NT2/D1 (cell line): ENCODE results near the gene FRAS1.

Experiments used
- DNase-seq: peaks from one replicate; pipeline ENCODE4 v3.0.0-alpha.2; 2011; ENCODE audit warnings: low read depth, low spot score
- H3K27me3 ChIP-seq: 2 replicates; pipeline ENCODE4 v1.6.0; 2011; ENCODE audit warnings: mild to moderate bottlenecking; ENCODE audit not compliant: insufficient read length, insufficient read depth
- H3K36me3 ChIP-seq: 2 replicates; pipeline ENCODE4 v1.6.1; 2011; ENCODE audit warnings: mild to moderate bottlenecking, low read length, mixed read lengths; ENCODE audit not compliant: insufficient read depth, insufficient read length
- H3K4me1 ChIP-seq: 2 replicates; pipeline ENCODE4 v1.5.1; 2011; ENCODE audit not compliant: insufficient read depth, insufficient read length
- H3K4me3 ChIP-seq: 2 replicates; pipeline ENCODE4 v1.5.1; 2011; ENCODE audit warnings: low read depth; ENCODE audit not compliant: insufficient read length
- H3K9ac ChIP-seq: 2 replicates; pipeline ENCODE4 v1.6.0; 2011; ENCODE audit warnings: low read depth; ENCODE audit not compliant: insufficient read length
- H3K9me3 ChIP-seq: 2 replicates; pipeline ENCODE4 v1.5.1; 2011; ENCODE audit warnings: mild to moderate bottlenecking, low read length; ENCODE audit not compliant: insufficient read depth
- SUZ12 ChIP-seq: IDR thresholded peaks from 2 replicates; pipeline ENCODE4 v1.6.1; 2011; ENCODE audit not compliant: insufficient read length, insufficient read depth; ENCODE audit errors: extremely low read depth
- YY1 ChIP-seq: IDR thresholded peaks from 2 replicates; pipeline ENCODE4 v1.6.1; 2011; ENCODE audit not compliant: insufficient read length, insufficient read depth
- ZNF274 ChIP-seq: IDR thresholded peaks from 2 replicates; pipeline ENCODE4 v1.6.1; 2011; ENCODE audit warnings: mild to moderate bottlenecking, low read depth, low read length

Gene FRAS1

GRCh38 chr4:78292341-78292740, 235.2 kb downstream of the FRAS1 start:
- Histone ChIP-seq H3K4me1 (no peaks in the 10 kb centered on the region), H3K9ac (no peak overlapping the region), H3K9me3 (no peaks in the 10 kb centered on the region), H3K27me3 (no peaks in the 10 kb centered on the region), H3K36me3 (peaks cover 5% of the 10 kb centered on the region), H3K4me3 (no peak overlapping the region)
- no peak for TF ChIP-seq SUZ12
- TF ChIP-seq YY1 = no peak
- no peak for TF ChIP-seq ZNF274
- DNase-seq = no peak

DNA sequence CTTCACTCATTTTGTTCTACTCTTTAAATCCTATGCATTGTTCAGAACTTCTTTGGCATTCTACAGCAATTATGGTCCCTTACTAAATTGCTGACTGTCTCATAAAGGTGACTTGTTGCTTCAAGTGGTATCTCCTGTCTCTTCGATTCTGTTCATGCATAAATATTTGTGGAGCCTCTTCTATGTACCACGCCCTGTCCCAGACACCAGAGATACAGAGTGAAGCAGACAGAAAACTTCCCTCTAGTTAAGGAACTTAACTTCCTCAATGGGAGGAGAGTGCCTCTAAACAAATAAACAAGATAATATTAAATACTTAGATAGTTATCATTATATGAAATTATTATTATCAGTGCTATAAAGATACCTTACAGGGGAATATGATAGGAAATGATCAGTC, 235.7 kb downstream of the FRAS1 start:
- no peak for DNase-seq
- H3K9me3 ChIP-seq = no peaks in the 10 kb centered on the region
- H3K4me3 ChIP-seq = no peak overlapping the region
- H3K9ac ChIP-seq = no peak overlapping the region
- peaks cover 4% of the 10 kb centered on the region for H3K36me3 ChIP-seq
- H3K27me3 ChIP-seq = no peaks in the 10 kb centered on the region
- TF ChIP-seq ZNF274 = no peak
- TF ChIP-seq YY1 = no peak
- TF ChIP-seq SUZ12 = no peak
- no peaks in the 10 kb centered on the region for H3K4me1 ChIP-seq

DNA sequence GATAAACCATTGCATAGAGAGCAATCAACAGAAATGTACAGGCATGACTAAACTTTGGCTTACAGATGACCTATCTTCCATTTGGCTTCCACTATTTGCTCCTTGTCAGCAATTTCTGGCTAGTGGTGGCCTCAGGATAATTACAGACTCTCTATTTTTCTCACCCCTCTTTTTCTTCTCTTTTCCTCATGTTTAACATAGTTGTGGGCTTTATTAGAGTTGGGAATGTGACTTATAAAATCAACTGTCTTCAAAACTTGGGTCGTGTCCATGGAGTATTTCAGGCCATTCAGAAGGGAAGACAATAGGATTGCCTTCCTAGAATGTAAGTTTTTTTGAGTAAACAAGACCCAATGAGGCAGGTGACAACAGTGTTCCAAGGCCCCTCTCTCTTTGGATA, 236.2 kb downstream of the FRAS1 start:
- DNase-seq = no peak
- H3K4me1 ChIP-seq = no peaks in the 10 kb centered on the region
- H3K36me3 ChIP-seq = peaks cover 4% of the 10 kb centered on the region
- no peak overlapping the region for H3K4me3 ChIP-seq
- no peak overlapping the region for H3K9ac ChIP-seq
- H3K9me3 ChIP-seq = no peaks in the 10 kb centered on the region
- no peaks in the 10 kb centered on the region for H3K27me3 ChIP-seq
- no peak for TF ChIP-seq SUZ12
- no peak for TF ChIP-seq ZNF274
- no peak for TF ChIP-seq YY1

DNA sequence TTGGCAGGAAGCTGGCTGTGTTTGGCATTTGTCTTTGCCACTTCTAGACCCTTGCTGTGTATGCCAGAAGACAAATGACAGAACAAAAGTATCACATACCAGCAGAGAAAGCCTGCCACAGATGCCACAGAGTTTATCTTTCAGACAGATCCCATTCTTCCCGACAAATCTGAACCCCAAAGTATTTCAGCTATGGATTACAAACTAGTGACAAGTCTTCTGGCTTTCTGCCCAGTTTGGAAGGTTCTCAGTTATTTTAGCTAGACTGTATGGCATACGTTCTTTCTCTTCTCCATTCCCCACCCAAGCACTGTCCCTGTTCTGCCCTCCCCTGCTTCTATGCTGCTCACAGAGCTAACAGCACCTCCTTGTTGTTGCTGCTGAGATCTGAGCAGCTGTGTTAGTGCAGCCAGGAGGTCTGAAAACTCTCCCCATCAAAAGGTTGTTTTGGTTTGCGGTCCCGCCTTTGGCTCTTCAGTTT, 236.7 kb downstream of the FRAS1 start:
- no peak overlapping the region for H3K4me3 ChIP-seq
- H3K9ac ChIP-seq = no peak overlapping the region
- no peak for DNase-seq
- peaks cover 4% of the 10 kb centered on the region for H3K36me3 ChIP-seq
- H3K4me1 ChIP-seq = no peaks in the 10 kb centered on the region
- no peaks in the 10 kb centered on the region for H3K9me3 ChIP-seq
- H3K27me3 ChIP-seq = no peaks in the 10 kb centered on the region
- no peak for TF ChIP-seq YY1
- no peak for TF ChIP-seq ZNF274
- TF ChIP-seq SUZ12 = no peak

GRCh38 chr4:78296261-78296660, 239.1 kb downstream of the FRAS1 start:
- Histone ChIP-seq H3K9ac (no peak overlapping the region), H3K27me3 (no peaks in the 10 kb centered on the region), H3K9me3 (no peaks in the 10 kb centered on the region), H3K4me3 (no peak overlapping the region), H3K36me3 (peaks cover 5% of the 10 kb centered on the region), H3K4me1 (no peaks in the 10 kb centered on the region)
- DNase-seq = no peak
- TF ChIP-seq SUZ12 = no peak
- TF ChIP-seq ZNF274 = no peak
- TF ChIP-seq YY1 = no peak

- DNase-seq = no peak
- Histone ChIP-seq H3K36me3 (peaks cover 5% of the 10 kb centered on the region), H3K9ac (no peak overlapping the region), H3K27me3 (no peaks in the 10 kb centered on the region), H3K9me3 (no peaks in the 10 kb centered on the region), H3K4me1 (no peaks in the 10 kb centered on the region), H3K4me3 (no peak overlapping the region)
- TF ChIP-seq YY1 = no peak
- no peak for TF ChIP-seq ZNF274
- TF ChIP-seq SUZ12 = no peak
Observed at GRCh38 chr4:78297116-78297800, 240.1 kb downstream of the FRAS1 start.

DNA sequence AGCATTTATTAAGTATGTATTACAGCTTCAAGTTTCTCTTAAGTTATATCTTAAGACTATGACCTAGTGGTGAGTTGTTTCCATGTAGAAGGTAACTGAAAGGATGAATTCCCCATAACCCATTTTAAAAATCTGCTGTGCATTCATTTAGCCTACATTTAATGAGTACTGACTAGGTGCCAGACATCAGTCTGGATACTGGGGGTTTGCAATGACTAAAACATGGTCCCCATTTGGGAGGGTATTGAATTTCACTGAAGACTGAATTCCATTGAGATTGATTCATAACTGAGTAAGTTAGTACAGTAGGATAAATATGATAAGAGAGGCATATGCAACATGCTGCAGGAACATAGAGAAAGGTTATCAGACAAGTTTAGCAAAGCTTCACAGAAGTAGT, 241.5 kb downstream of the FRAS1 start:
- Histone ChIP-seq H3K9ac (no peak overlapping the region), H3K4me3 (no peak overlapping the region), H3K36me3 (peaks cover 5% of the 10 kb centered on the region), H3K9me3 (no peaks in the 10 kb centered on the region), H3K4me1 (no peaks in the 10 kb centered on the region), H3K27me3 (no peaks in the 10 kb centered on the region)
- no peak for DNase-seq
- TF ChIP-seq ZNF274 (no peak), SUZ12 (no peak), YY1 (no peak)
